ENCODE results near the gene FUBP1.
"Not testable (repeated sequence)": the region's sequence is repeated elsewhere in the genome, so short reads cannot be mapped to it uniquely, and the experiment has no call there.

The FUBP1 gene

GRCh38 chr1:77948841-77949424, 29.9 kb downstream of the FUBP1 start:
- DNase-seq (ENCODE audit: low read depth, low spot score) = no peak

- DNase-seq (ENCODE audit: low read depth, low spot score) = no peak
Observed at GRCh38 chr1:77945345-77945744, 33.5 kb downstream of the FUBP1 start.

- DNase-seq (ENCODE audit: low read depth, low spot score) = no peak
Observed at GRCh38 chr1:77942400-77943140, 36.3 kb downstream of the FUBP1 start.

GRCh38 chr1:77940921-77941570, 37.8 kb downstream of the FUBP1 start:
- no peak for DNase-seq (ENCODE audit: low read depth, low spot score)

- no peak for DNase-seq (ENCODE audit: low read depth, low spot score)
Observed at GRCh38 chr1:77938651-77939050, 40.2 kb downstream of the FUBP1 start.

GRCh38 chr1:77929806-77930205, 49.1 kb downstream of the FUBP1 start:
- DNase-seq (ENCODE audit: low read depth, low spot score) = no peak

- DNase-seq (ENCODE audit: low read depth, low spot score) = no peak
Observed at GRCh38 chr1:77927414-77927813, 51.5 kb downstream of the FUBP1 start.

GRCh38 chr1:77926561-77927357, 52.1 kb downstream of the FUBP1 start:
- DNase-seq (ENCODE audit: low read depth, low spot score) = no peak

GRCh38 chr1:77925956-77926355, 52.9 kb downstream of the FUBP1 start:
- DNase-seq (ENCODE audit: low read depth, low spot score) = no peak

GRCh38 chr1:77925518-77925917, 53.4 kb downstream of the FUBP1 start:
- no peak for DNase-seq (ENCODE audit: low read depth, low spot score)

- not testable (repeated sequence) for DNase-seq (ENCODE audit: low read depth, low spot score)
Observed at GRCh38 chr1:77918918-77919317, 60.0 kb downstream of the FUBP1 start.

- no peak for DNase-seq (ENCODE audit: low read depth, low spot score)
Observed at GRCh38 chr1:77910116-77910515, 68.8 kb downstream of the FUBP1 start.

- no peak for DNase-seq (ENCODE audit: low read depth, low spot score)
Observed at GRCh38 chr1:77906624-77907023, 72.2 kb downstream of the FUBP1 start.

GRCh38 chr1:77906019-77906545, 72.8 kb downstream of the FUBP1 start:
- DNase-seq (ENCODE audit: low read depth, low spot score) = no peak

GRCh38 chr1:77905603-77906002, 73.3 kb downstream of the FUBP1 start:
- no peak for DNase-seq (ENCODE audit: low read depth, low spot score)

- no peak for DNase-seq (ENCODE audit: low read depth, low spot score)
Observed at GRCh38 chr1:77900687-77901293, 78.1 kb downstream of the FUBP1 start.

- DNase-seq (ENCODE audit: low read depth, low spot score) = no peak
Observed at GRCh38 chr1:77899647-77900320, 79.1 kb downstream of the FUBP1 start.
